ENCODE results near the gene STAG1. TPM values are rescaled to one million over a fixed set of nuclear protein-coding genes. Genes with fewer than 3 reads are reported as not detected.

Gene STAG1
- total RNA-seq, 1 experiment from 2014 or later: 34.6 TPM

DNA sequence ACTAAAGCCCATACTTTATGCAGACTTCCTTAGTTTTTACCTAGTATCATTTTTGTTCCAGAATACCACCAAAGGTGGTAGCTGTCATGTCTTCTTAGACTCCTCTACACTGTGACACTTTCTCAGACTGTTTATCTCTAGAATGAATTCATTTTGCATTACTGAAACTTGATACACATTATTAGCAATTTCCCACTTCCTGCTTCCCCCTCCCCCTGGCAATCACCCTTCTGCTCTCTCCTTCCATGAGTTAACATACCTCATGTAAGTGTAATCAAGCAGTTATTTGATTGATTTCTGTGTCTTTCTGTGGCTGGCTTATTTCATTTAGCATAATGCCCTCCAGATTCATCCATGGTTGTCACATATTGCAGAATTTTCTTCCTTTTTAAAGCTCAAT, 204.9 kb downstream of the STAG1 start:
- H3K27me3 ChIP-seq (ENCODE audit: insufficient read depth, low read length): no peaks in the 10 kb centered on the region
- no peaks in the 10 kb centered on the region for H3K79me2 ChIP-seq (ENCODE audit: insufficient read depth, low read length)
- Mint-ChIP-seq H3K27ac (peak overlapping the region in 1 of 3 experiments; percentile 34; a peak in 1 of 7 replicates), H3K36me3 (ENCODE audit: insufficient read depth in 1 of 3, low read depth in 3 of 3) (peaks cover 0 to 4% (median 0%) of the 10 kb centered on the region in 3 experiments; a peak in 1 of 7 replicates), H3K9me3 (no peaks in the 10 kb centered on the region), H3K4me1 (peaks cover 2 to 7% of the 10 kb centered on the region in 2 experiments; a peak in 2 of 4 replicates), H3K4me3 (no peak overlapping the region), H3K27me3 (ENCODE audit: low read depth) (no peaks in the 10 kb centered on the region)
- H2BK5ac ChIP-seq (ENCODE audit: insufficient read length, low read length): no peak overlapping the region
- no peak overlapping the region for H4K91ac ChIP-seq (ENCODE audit: insufficient read length, low read depth, low read length)
- H3K4me2 ChIP-seq (ENCODE audit: insufficient read depth, insufficient read length, low read length): no peak overlapping the region
- H3K9me3 ChIP-seq (ENCODE audit: control insufficient read depth, low read depth, low read length): no peaks in the 10 kb centered on the region
- H3K23me2 ChIP-seq (ENCODE audit: insufficient read length, low read depth, low read length, poor library complexity, severe bottlenecking): no peaks in the 10 kb centered on the region
- H3K4me1 ChIP-seq (ENCODE audit: insufficient read depth, low read length): no peaks in the 10 kb centered on the region
- H2AFZ ChIP-seq (ENCODE audit: low read length): no peak overlapping the region
- H4K8ac ChIP-seq (replicated peaks; ENCODE audit: insufficient read length, low read depth, low read length): no peak overlapping the region
- no peak overlapping the region for H2AK5ac ChIP-seq (ENCODE audit: insufficient read length, low read length)
- no peak overlapping the region for H3K18ac ChIP-seq (ENCODE audit: insufficient read length, low read depth, low read length)
- no peak overlapping the region for H3T11ph ChIP-seq (ENCODE audit: low read length)
- no peak overlapping the region for H3K9ac ChIP-seq (ENCODE audit: extremely low read depth, insufficient read length, low read length)
- no peak overlapping the region for H2BK12ac ChIP-seq (ENCODE audit: insufficient read length, low read depth, low read length)
- no peak overlapping the region for H2BK120ac ChIP-seq (ENCODE audit: low read depth, low read length, poor library complexity, severe bottlenecking)
- no peaks in the 10 kb centered on the region for H3K79me1 ChIP-seq (ENCODE audit: insufficient read depth, low read depth, low read length, poor library complexity, severe bottlenecking)
- no peak overlapping the region for H4K5ac ChIP-seq (ENCODE audit: insufficient read length, low read depth, low read length)
- H4K20me1 ChIP-seq (ENCODE audit: control insufficient read depth, insufficient read depth, insufficient read length): no peaks in the 10 kb centered on the region
- TF ChIP-seq, protein P1, sequence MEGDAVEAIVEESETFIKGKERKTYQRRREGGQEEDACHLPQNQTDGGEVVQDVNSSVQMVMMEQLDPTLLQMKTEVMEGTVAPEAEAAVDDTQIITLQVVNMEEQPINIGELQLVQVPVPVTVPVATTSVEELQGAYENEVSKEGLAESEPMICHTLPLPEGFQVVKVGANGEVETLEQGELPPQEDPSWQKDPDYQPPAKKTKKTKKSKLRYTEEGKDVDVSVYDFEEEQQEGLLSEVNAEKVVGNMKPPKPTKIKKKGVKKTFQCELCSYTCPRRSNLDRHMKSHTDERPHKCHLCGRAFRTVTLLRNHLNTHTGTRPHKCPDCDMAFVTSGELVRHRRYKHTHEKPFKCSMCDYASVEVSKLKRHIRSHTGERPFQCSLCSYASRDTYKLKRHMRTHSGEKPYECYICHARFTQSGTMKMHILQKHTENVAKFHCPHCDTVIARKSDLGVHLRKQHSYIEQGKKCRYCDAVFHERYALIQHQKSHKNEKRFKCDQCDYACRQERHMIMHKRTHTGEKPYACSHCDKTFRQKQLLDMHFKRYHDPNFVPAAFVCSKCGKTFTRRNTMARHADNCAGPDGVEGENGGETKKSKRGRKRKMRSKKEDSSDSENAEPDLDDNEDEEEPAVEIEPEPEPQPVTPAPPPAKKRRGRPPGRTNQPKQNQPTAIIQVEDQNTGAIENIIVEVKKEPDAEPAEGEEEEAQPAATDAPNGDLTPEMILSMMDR (conservative IDR thresholded peaks at IDR 0.05): no peak
- H2BK20ac ChIP-seq (ENCODE audit: low read depth, low read length, poor library complexity, severe bottlenecking): no peak overlapping the region
- no peak overlapping the region for H3K27ac ChIP-seq (ENCODE audit: insufficient read length, low read depth, low read length)
- H3K23ac ChIP-seq (ENCODE audit: insufficient read length, low read depth, low read length): no peak overlapping the region
- DNase-seq: no peak
- no peak overlapping the region for H2BK15ac ChIP-seq (ENCODE audit: low read depth, low read length)
- H3K56ac ChIP-seq (ENCODE audit: insufficient read length, low read depth, low read length): no peak overlapping the region
- H3K14ac ChIP-seq (ENCODE audit: insufficient read depth, low read length): no peak overlapping the region
- no peak overlapping the region for H3K4ac ChIP-seq (ENCODE audit: low read depth, low read length)

All from H9 (cell line).